ENCODE measurements around the gene RSPH3. TPM values are rescaled to one million over a fixed set of nuclear protein-coding genes. Genes with fewer than 3 reads are reported as not detected.
A peak's percentile ranks its signal among the peaks of the same experiment; 100 is the strongest.

The RSPH3 gene
- total and polyA plus RNA-seq, 2 of the 13 experiments (the other 11 are each of a cell fraction or from before 2014, with no cell fraction given), result 1.3 to 3.5 TPM

DNA sequence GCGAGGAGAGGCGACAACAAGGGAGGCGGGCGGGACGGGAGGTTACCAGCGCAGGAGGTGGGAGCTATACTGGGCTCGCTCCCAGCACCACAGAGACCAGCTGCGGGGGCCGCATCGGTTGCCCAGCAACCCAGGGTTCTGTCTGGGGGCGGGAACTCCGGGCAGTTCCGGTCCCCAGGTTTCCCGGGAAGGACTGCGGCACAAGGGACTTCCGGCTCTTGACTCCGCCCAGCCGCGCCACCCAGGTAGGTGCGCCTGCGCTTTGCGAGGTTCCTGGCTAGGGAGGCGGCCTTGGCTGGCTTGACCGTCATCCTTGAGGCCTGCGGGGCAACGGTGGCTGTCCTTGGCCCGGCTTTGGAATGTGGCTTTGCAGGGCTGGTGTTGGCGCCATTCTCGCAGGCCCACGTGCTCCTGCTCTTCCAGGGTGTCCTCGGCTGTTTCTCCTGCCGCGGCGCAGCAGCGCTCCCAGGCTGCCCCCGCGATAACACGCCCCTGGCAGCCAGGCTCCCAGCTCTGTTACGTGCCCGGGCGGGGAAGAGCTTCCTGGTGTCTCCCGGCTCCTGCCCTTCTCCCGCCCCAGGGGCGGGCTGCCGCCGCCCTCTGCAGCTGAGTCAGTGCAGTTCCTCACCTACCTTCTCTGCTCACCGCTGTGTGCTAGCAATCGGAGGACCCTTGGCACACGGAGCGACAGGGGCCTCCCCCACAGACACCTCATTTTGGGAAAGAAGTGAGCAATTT is at the start of gene RSPH3 (continued):
- TF ChIP-seq ZBTB38 (CRISPR knock-in tag; IDR thresholded peaks at IDR 0.05), result peak; percentile 89
- peak; percentile 52; the same call in 1 of the 2 replicates for TF ChIP-seq ZBTB21 (CRISPR knock-in tag; IDR thresholded peaks at IDR 0.05)
- peak; percentile 99 for TF ChIP-seq ZNF546 (CRISPR knock-in tag; conservative IDR thresholded peaks at IDR 0.05)
- peak; percentile 92 for TF ChIP-seq KMT2A (CRISPR knock-in tag; IDR thresholded peaks at IDR 0.05)
- TF ChIP-seq JUN (CRISPR knock-in tag; IDR thresholded peaks at IDR 0.05), result no peak; the same call in 1 of the 2 replicates
- peak; percentile 96 for TF ChIP-seq NFAT5 (CRISPR knock-in tag; IDR thresholded peaks at IDR 0.05)
- TF ChIP-seq ZNF24 (IDR thresholded peaks at IDR 0.05), result no peak
- no peak for TF ChIP-seq ATF1 (CRISPR knock-in tag; IDR thresholded peaks at IDR 0.05)
- TF ChIP-seq ZNF121 (CRISPR knock-in tag; IDR thresholded peaks at IDR 0.05), result peak; percentile 83
- TF ChIP-seq, protein P1, sequence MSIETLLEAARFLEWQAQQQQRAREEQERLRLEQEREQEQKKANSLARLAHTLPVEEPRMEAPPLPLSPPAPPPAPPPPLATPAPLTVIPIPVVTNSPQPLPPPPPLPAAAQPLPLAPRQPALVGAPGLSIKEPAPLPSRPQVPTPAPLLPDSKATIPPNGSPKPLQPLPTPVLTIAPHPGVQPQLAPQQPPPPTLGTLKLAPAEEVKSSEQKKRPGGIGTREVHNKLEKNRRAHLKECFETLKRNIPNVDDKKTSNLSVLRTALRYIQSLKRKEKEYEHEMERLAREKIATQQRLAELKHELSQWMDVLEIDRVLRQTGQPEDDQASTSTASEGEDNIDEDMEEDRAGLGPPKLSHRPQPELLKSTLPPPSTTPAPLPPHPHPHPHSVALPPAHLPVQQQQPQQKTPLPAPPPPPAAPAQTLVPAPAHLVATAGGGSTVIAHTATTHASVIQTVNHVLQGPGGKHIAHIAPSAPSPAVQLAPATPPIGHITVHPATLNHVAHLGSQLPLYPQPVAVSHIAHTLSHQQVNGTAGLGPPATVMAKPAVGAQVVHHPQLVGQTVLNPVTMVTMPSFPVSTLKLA (IDR thresholded peaks at IDR 0.05), result peak; percentile 85
- TF ChIP-seq ISL2 (CRISPR knock-in tag; IDR thresholded peaks at IDR 0.05), result peak; percentile 88
- TF ChIP-seq ZNF225 (CRISPR knock-in tag; IDR thresholded peaks at IDR 0.05), result peak; percentile 90
- TF ChIP-seq MAFG (CRISPR knock-in tag; IDR thresholded peaks at IDR 0.05), result no peak
- TF ChIP-seq ZSCAN22 (CRISPR knock-in tag; IDR thresholded peaks at IDR 0.05), result peak; percentile 76; the same call in 1 of the 2 replicates
- peak; percentile 87; the same call in 1 of the 2 replicates for TF ChIP-seq ZBTB3 (CRISPR knock-in tag; IDR thresholded peaks at IDR 0.05; ENCODE audit: borderline replicate concordance, low read depth)
- TF ChIP-seq ZNF564 (CRISPR knock-in tag; IDR thresholded peaks at IDR 0.05), result peak; percentile 98
- TF ChIP-seq FUBP1 (CRISPR knock-in tag; IDR thresholded peaks at IDR 0.05; ENCODE audit: borderline replicate concordance), result no peak
- no peak for TF ChIP-seq MBD4 (IDR thresholded peaks at IDR 0.05; ENCODE audit: borderline replicate concordance, low read length)
- peak; percentile 86 for TF ChIP-seq ZNF264 (CRISPR knock-in tag; IDR thresholded peaks at IDR 0.05)
- TF ChIP-seq, protein P2, sequence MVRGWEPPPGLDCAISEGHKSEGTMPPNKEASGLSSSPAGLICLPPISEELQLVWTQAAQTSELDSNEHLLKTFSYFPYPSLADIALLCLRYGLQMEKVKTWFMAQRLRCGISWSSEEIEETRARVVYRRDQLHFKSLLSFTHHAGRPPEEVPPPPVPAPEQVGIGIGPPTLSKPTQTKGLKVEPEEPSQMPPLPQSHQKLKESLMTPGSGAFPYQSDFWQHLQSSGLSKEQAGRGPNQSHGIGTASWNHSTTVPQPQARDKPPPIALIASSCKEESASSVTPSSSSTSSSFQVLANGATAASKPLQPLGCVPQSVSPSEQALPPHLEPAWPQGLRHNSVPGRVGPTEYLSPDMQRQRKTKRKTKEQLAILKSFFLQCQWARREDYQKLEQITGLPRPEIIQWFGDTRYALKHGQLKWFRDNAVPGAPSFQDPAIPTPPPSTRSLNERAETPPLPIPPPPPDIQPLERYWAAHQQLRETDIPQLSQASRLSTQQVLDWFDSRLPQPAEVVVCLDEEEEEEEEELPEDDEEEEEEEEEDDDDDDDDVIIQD (CRISPR knock-in tag; IDR thresholded peaks at IDR 0.05; ENCODE audit: low read depth), result no peak; the same call in 1 of the 2 replicates
- peak; percentile 79; the same call in 1 of the 2 replicates for TF ChIP-seq ZFYVE20 (CRISPR knock-in tag; IDR thresholded peaks at IDR 0.05; ENCODE audit: borderline replicate concordance, low read depth)
